Measurements from ENCODE around the gene FSTL5. TPM values are rescaled to one million over a fixed set of nuclear protein-coding genes. Genes with fewer than 3 reads are reported as not detected.

The FSTL5 gene
- total and polyA plus RNA-seq, 2 experiments from 2014 or later = 0.06 to 0.49 TPM

DNA sequence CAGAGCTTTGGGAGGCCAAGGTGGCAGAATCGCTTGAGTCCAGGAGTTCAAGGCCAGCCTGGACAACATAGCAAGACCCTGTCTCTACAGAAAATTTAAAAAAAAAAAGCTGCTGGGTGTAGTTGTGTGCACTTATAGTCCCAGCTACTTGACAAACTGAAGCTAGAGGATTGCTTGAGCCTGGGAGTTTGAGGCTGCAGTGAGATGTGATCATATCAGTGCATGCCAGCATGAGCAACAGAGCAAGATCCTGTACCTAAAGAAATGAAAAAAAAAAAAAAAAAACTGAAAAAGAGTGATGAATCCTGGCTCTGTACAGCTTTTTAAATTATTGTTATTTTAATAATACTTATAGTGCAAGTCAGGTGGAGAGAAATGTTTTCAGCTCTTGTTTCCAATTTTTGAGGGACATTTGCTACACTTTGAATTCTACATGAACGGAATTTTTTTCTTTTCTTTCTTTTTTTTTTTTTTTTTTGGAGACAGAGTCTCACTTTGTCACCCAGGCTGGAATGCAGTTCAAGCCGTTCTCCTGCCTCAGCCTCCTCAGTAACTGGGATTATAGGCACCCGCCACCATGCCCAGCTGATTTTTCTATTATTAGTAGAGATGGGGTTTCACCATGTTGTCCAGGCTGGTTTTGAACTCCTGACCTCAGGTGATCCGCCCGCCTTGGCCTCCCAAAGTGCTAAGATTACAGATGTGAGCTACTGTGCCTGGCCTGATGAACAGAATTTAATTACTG, 215.6 kb downstream of the FSTL5 start (continued):
- TF ChIP-seq, protein P1, sequence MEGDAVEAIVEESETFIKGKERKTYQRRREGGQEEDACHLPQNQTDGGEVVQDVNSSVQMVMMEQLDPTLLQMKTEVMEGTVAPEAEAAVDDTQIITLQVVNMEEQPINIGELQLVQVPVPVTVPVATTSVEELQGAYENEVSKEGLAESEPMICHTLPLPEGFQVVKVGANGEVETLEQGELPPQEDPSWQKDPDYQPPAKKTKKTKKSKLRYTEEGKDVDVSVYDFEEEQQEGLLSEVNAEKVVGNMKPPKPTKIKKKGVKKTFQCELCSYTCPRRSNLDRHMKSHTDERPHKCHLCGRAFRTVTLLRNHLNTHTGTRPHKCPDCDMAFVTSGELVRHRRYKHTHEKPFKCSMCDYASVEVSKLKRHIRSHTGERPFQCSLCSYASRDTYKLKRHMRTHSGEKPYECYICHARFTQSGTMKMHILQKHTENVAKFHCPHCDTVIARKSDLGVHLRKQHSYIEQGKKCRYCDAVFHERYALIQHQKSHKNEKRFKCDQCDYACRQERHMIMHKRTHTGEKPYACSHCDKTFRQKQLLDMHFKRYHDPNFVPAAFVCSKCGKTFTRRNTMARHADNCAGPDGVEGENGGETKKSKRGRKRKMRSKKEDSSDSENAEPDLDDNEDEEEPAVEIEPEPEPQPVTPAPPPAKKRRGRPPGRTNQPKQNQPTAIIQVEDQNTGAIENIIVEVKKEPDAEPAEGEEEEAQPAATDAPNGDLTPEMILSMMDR (conservative IDR thresholded peaks at IDR 0.05; ENCODE audit: low read depth in 2 of 2) = no peak
- TF ChIP-seq, protein P2, sequence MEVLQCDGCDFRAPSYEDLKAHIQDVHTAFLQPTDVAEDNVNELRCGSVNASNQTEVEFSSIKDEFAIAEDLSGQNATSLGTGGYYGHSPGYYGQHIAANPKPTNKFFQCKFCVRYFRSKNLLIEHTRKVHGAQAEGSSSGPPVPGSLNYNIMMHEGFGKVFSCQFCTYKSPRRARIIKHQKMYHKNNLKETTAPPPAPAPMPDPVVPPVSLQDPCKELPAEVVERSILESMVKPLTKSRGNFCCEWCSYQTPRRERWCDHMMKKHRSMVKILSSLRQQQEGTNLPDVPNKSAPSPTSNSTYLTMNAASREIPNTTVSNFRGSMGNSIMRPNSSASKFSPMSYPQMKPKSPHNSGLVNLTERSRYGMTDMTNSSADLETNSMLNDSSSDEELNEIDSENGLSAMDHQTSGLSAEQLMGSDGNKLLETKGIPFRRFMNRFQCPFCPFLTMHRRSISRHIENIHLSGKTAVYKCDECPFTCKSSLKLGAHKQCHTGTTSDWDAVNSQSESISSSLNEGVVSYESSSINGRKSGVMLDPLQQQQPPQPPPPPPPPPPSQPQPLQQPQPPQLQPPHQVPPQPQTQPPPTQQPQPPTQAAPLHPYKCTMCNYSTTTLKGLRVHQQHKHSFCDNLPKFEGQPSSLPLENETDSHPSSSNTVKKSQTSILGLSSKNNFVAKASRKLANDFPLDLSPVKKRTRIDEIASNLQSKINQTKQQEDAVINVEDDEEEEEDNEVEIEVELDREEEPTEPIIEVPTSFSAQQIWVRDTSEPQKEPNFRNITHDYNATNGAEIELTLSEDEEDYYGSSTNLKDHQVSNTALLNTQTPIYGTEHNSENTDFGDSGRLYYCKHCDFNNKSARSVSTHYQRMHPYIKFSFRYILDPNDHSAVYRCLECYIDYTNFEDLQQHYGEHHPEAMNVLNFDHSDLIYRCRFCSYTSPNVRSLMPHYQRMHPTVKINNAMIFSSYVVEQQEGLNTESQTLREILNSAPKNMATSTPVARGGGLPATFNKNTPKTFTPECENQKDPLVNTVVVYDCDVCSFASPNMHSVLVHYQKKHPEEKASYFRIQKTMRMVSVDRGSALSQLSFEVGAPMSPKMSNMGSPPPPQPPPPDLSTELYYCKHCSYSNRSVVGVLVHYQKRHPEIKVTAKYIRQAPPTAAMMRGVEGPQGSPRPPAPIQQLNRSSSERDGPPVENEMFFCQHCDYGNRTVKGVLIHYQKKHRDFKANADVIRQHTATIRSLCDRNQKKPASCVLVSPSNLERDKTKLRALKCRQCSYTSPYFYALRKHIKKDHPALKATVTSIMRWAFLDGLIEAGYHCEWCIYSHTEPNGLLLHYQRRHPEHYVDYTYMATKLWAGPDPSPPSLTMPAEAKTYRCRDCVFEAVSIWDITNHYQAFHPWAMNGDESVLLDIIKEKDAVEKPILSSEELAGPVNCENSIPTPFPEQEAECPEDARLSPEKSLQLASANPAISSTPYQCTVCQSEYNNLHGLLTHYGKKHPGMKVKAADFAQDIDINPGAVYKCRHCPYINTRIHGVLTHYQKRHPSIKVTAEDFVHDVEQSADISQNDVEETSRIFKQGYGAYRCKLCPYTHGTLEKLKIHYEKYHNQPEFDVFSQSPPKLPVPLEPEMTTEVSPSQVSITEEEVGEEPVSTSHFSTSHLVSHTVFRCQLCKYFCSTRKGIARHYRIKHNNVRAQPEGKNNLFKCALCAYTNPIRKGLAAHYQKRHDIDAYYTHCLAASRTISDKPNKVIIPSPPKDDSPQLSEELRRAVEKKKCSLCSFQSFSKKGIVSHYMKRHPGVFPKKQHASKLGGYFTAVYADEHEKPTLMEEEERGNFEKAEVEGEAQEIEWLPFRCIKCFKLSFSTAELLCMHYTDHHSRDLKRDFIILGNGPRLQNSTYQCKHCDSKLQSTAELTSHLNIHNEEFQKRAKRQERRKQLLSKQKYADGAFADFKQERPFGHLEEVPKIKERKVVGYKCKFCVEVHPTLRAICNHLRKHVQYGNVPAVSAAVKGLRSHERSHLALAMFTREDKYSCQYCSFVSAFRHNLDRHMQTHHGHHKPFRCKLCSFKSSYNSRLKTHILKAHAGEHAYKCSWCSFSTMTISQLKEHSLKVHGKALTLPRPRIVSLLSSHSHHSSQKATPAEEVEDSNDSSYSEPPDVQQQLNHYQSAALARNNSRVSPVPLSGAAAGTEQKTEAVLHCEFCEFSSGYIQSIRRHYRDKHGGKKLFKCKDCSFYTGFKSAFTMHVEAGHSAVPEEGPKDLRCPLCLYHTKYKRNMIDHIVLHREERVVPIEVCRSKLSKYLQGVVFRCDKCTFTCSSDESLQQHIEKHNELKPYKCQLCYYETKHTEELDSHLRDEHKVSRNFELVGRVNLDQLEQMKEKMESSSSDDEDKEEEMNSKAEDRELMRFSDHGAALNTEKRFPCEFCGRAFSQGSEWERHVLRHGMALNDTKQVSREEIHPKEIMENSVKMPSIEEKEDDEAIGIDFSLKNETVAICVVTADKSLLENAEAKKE (CRISPR knock-in tag; IDR thresholded peaks at IDR 0.05) = no peak
- TF ChIP-seq CREB1 (CRISPR knock-in tag; IDR thresholded peaks at IDR 0.05; ENCODE audit: low read depth) = no peak
- TF ChIP-seq JUNB (IDR thresholded peaks at IDR 0.05; ENCODE audit: unreplicated experiment) = no peak

DNA sequence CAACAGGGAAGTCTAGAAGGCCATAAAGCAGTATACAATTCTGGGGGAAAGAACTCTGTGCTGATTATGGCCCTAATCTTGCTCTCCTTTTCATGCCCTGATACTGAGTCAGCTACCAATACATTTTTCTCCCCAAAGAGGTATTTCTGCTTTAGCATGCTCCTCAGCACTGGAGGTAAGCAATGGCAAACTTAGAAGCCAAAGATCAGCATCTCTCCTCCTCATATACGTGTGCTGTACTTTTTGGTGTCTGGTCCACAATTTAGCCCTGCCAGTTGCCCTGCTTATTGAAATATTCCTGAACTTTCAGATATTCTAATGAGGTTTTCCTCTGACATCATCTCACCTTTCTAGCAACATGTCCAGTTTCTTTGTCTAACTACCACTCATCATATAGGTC, 226.2 kb downstream of the FSTL5 start:
- H3K79me2 ChIP-seq (replicated peaks; ENCODE audit: insufficient read depth) = no peaks in the 10 kb centered on the region

More for the DNA sequence above, 226.2 kb downstream of the FSTL5 start:
- Histone ChIP-seq H4K20me1 (replicated peaks; ENCODE audit: insufficient read depth) (no peaks in the 10 kb centered on the region), H3K4me1 (ENCODE audit: insufficient read depth) (no peaks in the 10 kb centered on the region), H3K27me3 (ENCODE audit: insufficient read depth) (no peaks in the 10 kb centered on the region), H2AFZ (0 out of 2 replicates have a peak overlapping the region, but pooled peaks have one; percentile 16), H3K4me3 (no peak overlapping the region), H3F3A (replicated peaks; ENCODE audit: low read depth) (no peaks in the 10 kb centered on the region), H3K4me2 (no peak overlapping the region), H3K36me3 (ENCODE audit: insufficient read depth) (no peaks in the 10 kb centered on the region), H3K9me2 (ENCODE audit: insufficient read depth) (no peaks in the 10 kb centered on the region), H3K27ac (ENCODE audit: low read depth) (no peak overlapping the region)
- ATAC-seq (no peak), DNase-seq (ENCODE audit: low spot score) (no peak)
- Mint-ChIP-seq H3K27me3 (ENCODE audit: insufficient read depth, low read depth, poor library complexity) (no peaks in the 10 kb centered on the region), H3K4me1 (peaks cover 4% of the 10 kb centered on the region; the same call in 2 of the 3 replicates), H3K4me3 (no peak overlapping the region), H3K27ac (no peak overlapping the region), H3K9me3 (no peaks in the 10 kb centered on the region), H3K36me3 (ENCODE audit: low read depth) (no peaks in the 10 kb centered on the region)
- no peak for TF ChIP-seq EZH2 (IDR thresholded peaks at IDR 0.05; ENCODE audit: low read depth, unreplicated experiment)
- no peak for TF ChIP-seq NANOG (IDR thresholded peaks at IDR 0.05; ENCODE audit: borderline replicate concordance)
- TF ChIP-seq, protein P3, sequence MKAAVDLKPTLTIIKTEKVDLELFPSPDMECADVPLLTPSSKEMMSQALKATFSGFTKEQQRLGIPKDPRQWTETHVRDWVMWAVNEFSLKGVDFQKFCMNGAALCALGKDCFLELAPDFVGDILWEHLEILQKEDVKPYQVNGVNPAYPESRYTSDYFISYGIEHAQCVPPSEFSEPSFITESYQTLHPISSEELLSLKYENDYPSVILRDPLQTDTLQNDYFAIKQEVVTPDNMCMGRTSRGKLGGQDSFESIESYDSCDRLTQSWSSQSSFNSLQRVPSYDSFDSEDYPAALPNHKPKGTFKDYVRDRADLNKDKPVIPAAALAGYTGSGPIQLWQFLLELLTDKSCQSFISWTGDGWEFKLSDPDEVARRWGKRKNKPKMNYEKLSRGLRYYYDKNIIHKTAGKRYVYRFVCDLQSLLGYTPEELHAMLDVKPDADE (IDR thresholded peaks at IDR 0.05) = no peak
- TF ChIP-seq POLR2AphosphoS5 (IDR thresholded peaks at IDR 0.05; ENCODE audit: low read depth) = no peak
